GM19397 (cell line): ENCODE results near the gene PGAM2.

Experiments
- ATAC-seq: cut with Tn5 transposase; IDR thresholded peaks from one replicate; pipeline ENCODE4 v1.9.1; 2021; ENCODE audit warnings: mild to moderate bottlenecking, moderate library complexity; ENCODE audit not compliant: unreplicated experiment

The PGAM2 gene

GRCh38 chr7:44065431-44066110 lies at the start of gene PGAM2:
PGAM2 (minus strand) TSS chr7:44065567; CDS start chr7:44065529, 38 bp downstream.
- no peak for ATAC-seq

GRCh38 chr7:44114586-44115310 lies 49.4 kb upstream of the PGAM2 start:
- no peak for ATAC-seq

DNA sequence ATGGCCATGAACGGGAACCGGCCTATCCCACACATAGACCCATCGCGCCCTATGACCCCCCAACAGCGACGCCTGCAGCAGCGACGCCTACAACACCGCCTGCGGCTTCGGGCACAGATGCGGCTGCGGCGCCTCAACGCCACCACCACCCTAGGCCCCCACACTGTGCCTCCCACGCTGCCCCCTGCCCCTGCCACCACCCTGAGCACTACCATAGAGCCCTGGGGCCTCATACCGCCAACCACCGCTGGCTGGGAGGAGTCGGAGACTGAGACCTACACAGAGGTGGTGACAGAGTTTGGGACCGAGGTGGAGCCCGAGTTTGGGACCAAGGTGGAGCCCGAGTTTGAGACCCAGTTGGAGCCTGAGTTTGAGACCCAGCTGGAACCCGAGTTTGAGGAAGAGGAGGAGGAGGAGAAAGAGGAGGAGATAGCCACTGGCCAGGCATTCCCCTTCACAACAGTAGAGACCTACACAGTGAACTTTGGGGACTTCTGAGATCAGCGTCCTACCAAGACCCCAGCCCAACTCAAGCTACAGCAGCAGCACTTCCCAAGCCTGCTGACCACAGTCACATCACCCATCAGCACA lies 48.5 kb upstream of the PGAM2 start:
- no peak for ATAC-seq

- no peak for ATAC-seq
Observed at GRCh38 chr7:44112997-44113763, 47.8 kb upstream of the PGAM2 start.

DNA sequence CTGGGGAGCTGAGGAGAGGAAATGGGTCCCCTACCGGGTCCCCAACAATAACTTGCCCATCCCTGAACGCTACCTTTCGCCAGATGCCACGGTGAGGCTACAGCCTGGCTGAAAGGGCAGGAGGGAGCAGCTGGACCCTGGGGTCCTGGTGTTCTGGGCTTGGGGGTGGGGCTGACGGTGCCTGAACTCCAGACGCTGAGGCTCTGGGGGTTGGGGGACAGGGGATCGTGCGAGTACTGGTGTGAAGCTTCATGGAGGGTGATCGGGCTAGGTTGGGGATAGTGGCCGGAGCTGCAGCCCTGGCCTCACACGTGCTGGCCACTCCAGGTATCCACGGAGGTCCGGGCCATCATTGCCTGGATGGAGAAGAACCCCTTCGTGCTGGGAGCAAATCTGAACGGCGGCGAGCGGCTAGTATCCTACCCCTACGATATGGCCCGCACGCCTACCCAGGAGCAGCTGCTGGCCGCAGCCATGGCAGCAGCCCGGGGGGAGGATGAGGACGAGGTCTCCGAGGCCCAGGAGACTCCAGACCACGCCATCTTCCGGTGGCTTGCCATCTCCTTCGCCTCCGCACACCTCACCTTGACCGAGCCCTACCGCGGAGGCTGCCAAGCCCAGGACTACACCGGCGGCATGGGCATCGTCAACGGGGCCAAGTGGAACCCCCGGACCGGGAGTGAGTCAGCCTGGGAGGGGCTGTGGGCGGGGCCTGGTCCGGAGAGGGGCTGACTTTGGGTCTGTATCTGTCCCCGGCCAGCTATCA lies 47.0 kb upstream of the PGAM2 start:
- ATAC-seq, result no peak

GRCh38 chr7:44111761-44112160 lies 46.4 kb upstream of the PGAM2 start:
- ATAC-seq, result no peak

GRCh38 chr7:44110719-44111635 lies 45.6 kb upstream of the PGAM2 start:
- ATAC-seq, result no peak

- ATAC-seq, result no peak
Observed at GRCh38 chr7:44109991-44110390, 44.6 kb upstream of the PGAM2 start.

GRCh38 chr7:44108768-44109750 lies 43.7 kb upstream of the PGAM2 start:
- no peak for ATAC-seq

DNA sequence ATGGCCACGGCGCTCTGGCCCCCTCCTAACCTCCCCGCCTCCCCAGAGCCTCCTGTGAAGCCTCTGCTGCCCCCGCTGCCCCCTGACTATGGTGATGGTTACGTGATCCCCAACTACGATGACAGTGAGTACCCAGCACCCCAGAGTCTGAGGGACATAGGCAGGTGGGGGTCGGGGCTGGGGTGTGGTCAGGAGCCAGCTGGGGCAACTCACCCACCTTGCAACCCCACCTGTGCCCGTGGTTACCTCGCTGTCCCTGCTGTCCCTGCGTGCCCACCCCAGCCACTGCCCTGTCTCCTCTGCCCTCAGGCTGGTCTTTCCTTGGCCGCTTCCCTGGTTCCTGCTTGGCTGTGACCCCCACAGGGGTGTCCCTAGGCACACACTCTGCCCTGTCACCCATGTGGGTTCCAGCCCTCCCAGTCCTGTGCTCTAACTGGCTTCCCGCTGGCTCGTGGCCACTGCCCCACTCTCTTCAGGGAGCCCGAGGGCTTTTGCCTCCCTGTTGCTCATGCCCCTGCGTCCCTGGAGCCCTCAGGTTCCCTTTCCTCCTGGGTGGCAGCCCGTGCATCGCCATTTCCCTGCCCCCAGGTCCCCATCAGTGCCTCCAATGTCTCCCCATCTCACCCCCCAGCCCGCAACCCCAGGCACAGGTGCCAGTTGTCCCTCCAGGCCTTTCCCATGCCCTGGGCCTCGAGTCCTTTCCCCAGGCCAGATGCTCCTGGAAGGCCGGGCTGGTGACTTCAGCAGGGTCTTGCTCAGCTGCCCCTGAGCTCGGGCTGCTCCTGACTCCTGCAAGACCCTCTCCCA lies 42.8 kb upstream of the PGAM2 start:
- no peak for ATAC-seq

DNA sequence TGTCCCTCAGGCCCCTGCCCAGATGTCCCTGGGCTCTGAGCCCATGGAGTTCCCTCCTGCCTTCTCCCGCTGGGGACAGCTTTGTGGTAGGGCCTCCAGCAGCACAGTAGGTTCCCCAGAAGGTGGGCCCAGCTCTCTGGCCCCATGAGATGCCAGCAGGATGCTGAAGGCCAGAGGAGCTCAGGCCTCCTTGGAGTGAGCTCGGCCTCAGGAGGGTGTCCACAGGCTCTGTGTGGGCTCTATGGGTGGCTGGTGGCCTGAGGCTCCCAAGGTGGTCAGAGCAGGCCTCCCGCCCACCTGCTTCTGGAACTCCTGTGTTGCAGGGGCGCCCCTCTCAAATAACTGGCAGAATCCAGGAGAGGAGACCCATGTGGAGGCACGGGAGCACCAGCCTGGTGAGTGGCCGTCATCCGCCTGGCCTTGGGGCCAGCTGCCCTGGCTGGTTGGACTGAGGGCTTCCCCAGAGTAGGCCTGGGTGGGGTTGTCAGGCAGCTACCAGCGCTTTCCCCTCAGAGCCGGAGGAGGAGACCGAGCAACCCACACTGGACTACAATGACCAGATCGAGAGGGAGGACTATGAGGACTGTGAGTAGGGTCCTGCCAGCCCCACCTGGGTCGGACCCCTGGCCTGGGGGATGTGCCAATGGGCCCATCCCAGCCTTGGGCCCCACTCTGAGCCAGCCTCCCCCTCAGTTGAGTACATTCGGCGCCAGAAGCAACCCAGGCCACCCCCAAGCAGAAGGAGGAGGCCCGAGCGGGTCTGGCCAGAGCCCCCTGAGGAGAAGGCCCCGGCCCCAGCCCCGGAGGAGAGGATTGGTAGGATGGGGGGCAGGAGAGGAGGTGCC lies 42.0 kb upstream of the PGAM2 start:
- no peak for ATAC-seq

- no peak for ATAC-seq
Observed at GRCh38 chr7:44106311-44107065, 41.1 kb upstream of the PGAM2 start.

DNA sequence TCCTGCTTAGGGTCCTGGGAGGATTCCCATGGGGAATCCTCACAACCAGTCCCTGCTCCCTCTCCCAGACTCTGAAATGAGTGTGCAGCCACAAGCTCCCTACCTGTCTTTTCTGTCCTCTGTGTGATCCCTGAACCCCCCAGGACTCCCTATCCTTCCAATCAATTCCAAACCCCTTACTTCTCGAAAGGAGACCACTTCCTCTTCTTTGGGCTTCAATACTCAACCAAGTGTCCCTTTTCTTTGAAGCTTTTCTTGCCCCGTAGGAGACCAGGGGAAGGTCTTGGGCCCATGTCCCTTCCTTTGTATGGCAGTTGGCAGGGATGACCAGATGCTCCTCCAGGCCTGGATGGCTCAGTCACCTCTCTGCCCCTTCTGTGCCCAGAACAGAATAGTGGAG lies 40.5 kb upstream of the PGAM2 start:
- ATAC-seq, result no peak

DNA sequence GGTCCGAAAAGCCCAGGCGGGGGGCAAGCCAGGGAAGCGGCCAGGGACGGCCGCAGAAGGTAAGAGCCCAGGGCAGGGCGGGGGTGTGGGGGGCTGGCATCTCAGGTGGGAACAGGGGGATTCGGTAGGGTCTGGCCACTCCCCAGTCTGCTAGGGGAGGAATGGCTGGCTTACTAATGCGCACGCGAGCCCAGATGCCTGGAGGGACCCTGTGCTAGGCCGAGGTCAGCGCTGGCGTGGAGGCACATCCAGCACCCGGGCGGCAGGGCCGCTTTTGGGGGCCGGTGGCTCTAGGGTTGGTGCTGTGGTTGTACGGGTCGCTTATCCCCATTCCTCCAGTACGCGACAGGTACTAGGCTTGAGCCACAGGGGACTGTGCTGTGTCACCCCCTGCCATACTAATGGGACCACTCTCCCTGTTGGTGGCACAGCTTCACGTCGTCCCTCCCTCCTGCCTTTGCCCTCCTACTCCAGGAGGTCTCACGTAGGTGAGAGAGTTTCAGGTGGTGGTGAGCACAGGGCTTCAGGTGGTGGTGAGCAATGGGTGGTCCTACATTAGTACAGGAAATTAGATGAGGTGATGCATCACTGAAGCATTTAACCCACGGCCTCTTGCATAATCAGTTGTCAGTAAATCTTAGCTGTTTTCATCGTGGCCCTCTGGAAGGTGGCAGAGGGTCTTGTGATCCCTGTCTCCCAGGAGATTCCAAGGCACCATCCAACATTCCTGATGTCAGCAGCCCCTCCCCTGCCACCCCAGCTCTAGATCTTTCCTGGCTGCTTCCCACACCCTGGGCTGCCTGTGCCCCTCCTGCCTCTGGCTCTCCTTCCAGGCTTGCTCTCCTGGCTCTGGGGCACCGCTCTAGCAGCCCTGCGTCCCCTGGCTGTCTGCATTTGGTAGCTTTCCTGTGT lies 39.7 kb upstream of the PGAM2 start:
- ATAC-seq, result no peak
